Measurements from ENCODE around the gene TNNI2. TPM values are rescaled to one million over a fixed set of nuclear protein-coding genes. Genes with fewer than 3 reads are reported as not detected.

The TNNI2 gene
- total and polyA plus RNA-seq, 2 donors (not counting 1 experiment from before 2014, with no cell fraction given), result not detected

GRCh38 chr11:1889224-1889930 is 50.6 kb downstream of the TNNI2 start:
- Histone ChIP-seq H3K79me2 (ENCODE audit: control insufficient read depth, insufficient read depth, low read length) (no peaks in the 10 kb centered on the region), H3K9ac (ENCODE audit: insufficient read depth, low read length) (no peak overlapping the region), H3K36me3 (ENCODE audit: control insufficient read depth, insufficient read depth, low read length) (no peaks in the 10 kb centered on the region), H3K27ac (ENCODE audit: insufficient read depth, low read length) (no peak overlapping the region), H3K4me1 (ENCODE audit: control insufficient read depth, extremely low read depth, insufficient read depth, low read length) (no peaks in the 10 kb centered on the region), H2AFZ (ENCODE audit: low read length) (no peak overlapping the region), H3K4me2 (ENCODE audit: extremely low read depth, insufficient read depth, low read length) (no peak overlapping the region), H4K20me1 (ENCODE audit: control insufficient read depth, extremely low read depth, insufficient read depth, low read length) (no peaks in the 10 kb centered on the region), H3K9me3 (ENCODE audit: control insufficient read depth, insufficient read depth, low read depth, low read length) (no peaks in the 10 kb centered on the region), H3K27me3 (ENCODE audit: control insufficient read depth, insufficient read depth, low read length) (peaks cover 5% of the 10 kb centered on the region), H3K4me3 (replicated peaks in 1 of 4; ENCODE audit: control extremely low read depth in 1 of 4, insufficient read depth in 1 of 4, low read depth in 3 of 4, low read length in 4 of 4) (no peak overlapping the region)
- TF ChIP-seq CTCF (conservative IDR thresholded peaks at IDR 0.05 in 1 of 2, IDR thresholded peaks at IDR 0.05 in 1 of 2; ENCODE audit: low read depth in 1 of 2, low read length in 2 of 2) (no peak), EZH2 (IDR thresholded peaks at IDR 0.05; ENCODE audit: low read length, missing control alignments) (no peak)
- DNase-seq (ENCODE audit: low read depth in 2 of 2), result no peak

GRCh38 chr11:1889941-1890855 is 51.4 kb downstream of the TNNI2 start:
- TF ChIP-seq EZH2 (IDR thresholded peaks at IDR 0.05; ENCODE audit: low read length, missing control alignments) (no peak), CTCF (conservative IDR thresholded peaks at IDR 0.05 in 1 of 2, IDR thresholded peaks at IDR 0.05 in 1 of 2; ENCODE audit: low read depth in 1 of 2, low read length in 2 of 2) (no peak)
- peaks cover 5% of the 10 kb centered on the region for H3K27me3 ChIP-seq (ENCODE audit: control insufficient read depth, insufficient read depth, low read length)
- no peaks in the 10 kb centered on the region for H3K9me3 ChIP-seq (ENCODE audit: control insufficient read depth, insufficient read depth, low read depth, low read length)
- DNase-seq (ENCODE audit: low read depth in 2 of 2), result no peak
- no peaks in the 10 kb centered on the region for H3K79me2 ChIP-seq (ENCODE audit: control insufficient read depth, insufficient read depth, low read length)
- H3K4me1 ChIP-seq (ENCODE audit: control insufficient read depth, extremely low read depth, insufficient read depth, low read length), result no peaks in the 10 kb centered on the region
- no peak overlapping the region for H3K9ac ChIP-seq (ENCODE audit: insufficient read depth, low read length)
- no peaks in the 10 kb centered on the region for H4K20me1 ChIP-seq (ENCODE audit: control insufficient read depth, extremely low read depth, insufficient read depth, low read length)
- no peak overlapping the region for H3K4me3 ChIP-seq (replicated peaks in 1 of 4; ENCODE audit: control extremely low read depth in 1 of 4, insufficient read depth in 1 of 4, low read depth in 3 of 4, low read length in 4 of 4)
- no peak overlapping the region for H3K4me2 ChIP-seq (ENCODE audit: extremely low read depth, insufficient read depth, low read length)
- H3K27ac ChIP-seq (ENCODE audit: insufficient read depth, low read length), result no peak overlapping the region
- H3K36me3 ChIP-seq (ENCODE audit: control insufficient read depth, insufficient read depth, low read length), result no peaks in the 10 kb centered on the region
- no peak overlapping the region for H2AFZ ChIP-seq (ENCODE audit: low read length)

Other genes starting within 250 kb of the TNNI2 start
- gene KRTAP5-2, start 240.7 kb upstream of the TNNI2 start, total RNA-seq, result not detected in 2 replicates
- not detected in 2 replicates for gene KRTAP5-2, start 240.7 kb upstream of the TNNI2 start, polyA plus RNA-seq
- not detected in 2 replicates for gene KRTAP5-3, start 230.5 kb upstream of the TNNI2 start, total RNA-seq
- not detected in 2 replicates for gene KRTAP5-3, start 230.5 kb upstream of the TNNI2 start, polyA plus RNA-seq
- gene KRTAP5-4, start 216.8 kb upstream of the TNNI2 start, total RNA-seq, result not detected in 2 replicates
- gene KRTAP5-4, start 216.8 kb upstream of the TNNI2 start, polyA plus RNA-seq, result not detected in 2 replicates
- not detected in 2 replicates for gene KRTAP5-5, start 209.2 kb upstream of the TNNI2 start, total RNA-seq
- gene KRTAP5-5, start 209.2 kb upstream of the TNNI2 start, polyA plus RNA-seq, result not detected in 2 replicates
- gene KRTAP5-6, start 141.8 kb upstream of the TNNI2 start, total RNA-seq, result not detected in 2 replicates
- not detected in 2 replicates for gene KRTAP5-6, start 141.8 kb upstream of the TNNI2 start, polyA plus RNA-seq
- 0.26 and 0.50 TPM in 2 replicates for gene IFITM10, start 88.4 kb upstream of the TNNI2 start, total RNA-seq
- 0.05 and 0.15 TPM in 2 replicates for gene IFITM10, start 88.4 kb upstream of the TNNI2 start, polyA plus RNA-seq
- 198 and 253 TPM in 2 replicates for gene CTSD, start 75.1 kb upstream of the TNNI2 start, total RNA-seq
- gene CTSD, start 75.1 kb upstream of the TNNI2 start, polyA plus RNA-seq, result 120 and 135 TPM in 2 replicates
- not detected in 2 replicates for gene SYT8, start 4.0 kb upstream of the TNNI2 start, total RNA-seq
- not detected in 2 replicates for gene SYT8, start 4.0 kb upstream of the TNNI2 start, polyA plus RNA-seq
- gene LSP1, start 14.1 kb downstream of the TNNI2 start, total RNA-seq, result 1.8 and 6.7 TPM in 2 replicates
- 0.19 and 1.3 TPM in 2 replicates for gene LSP1, start 14.1 kb downstream of the TNNI2 start, polyA plus RNA-seq
- not detected in 2 replicates for gene PRR33, start 52.9 kb downstream of the TNNI2 start, total RNA-seq
- not detected in 2 replicates for gene PRR33, start 52.9 kb downstream of the TNNI2 start, polyA plus RNA-seq
- 0.26 TPM in 1 of 2 replicates, not detected in the other for gene TNNT3, start 80.7 kb downstream of the TNNI2 start, total RNA-seq
- gene TNNT3, start 80.7 kb downstream of the TNNI2 start, polyA plus RNA-seq, result not detected in 2 replicates
- gene MRPL23, start 108.4 kb downstream of the TNNI2 start, total RNA-seq, result 49.8 and 95.3 TPM in 2 replicates
- 68.2 and 94.2 TPM in 2 replicates for gene MRPL23, start 108.4 kb downstream of the TNNI2 start, polyA plus RNA-seq
- 1.8 and 55.0 TPM in 2 replicates for gene H19, start 158.9 kb downstream of the TNNI2 start, total RNA-seq
- 2.3 and 8.9 TPM in 2 replicates for gene H19, start 158.9 kb downstream of the TNNI2 start, polyA plus RNA-seq